Hepatocyte (in vitro differentiated cells): ENCODE data around the gene IPO8.

Experiments
- CTCF ChIP-seq: fragments of 200-600 bp; sonication (generic); IDR thresholded peaks from 2 replicates; pipeline ENCODE4 v1.5.1; 2016; ENCODE audit warnings: antibody characterized with exemption, mild to moderate bottlenecking; ENCODE audit not compliant: poor library complexity
- EZH2 ChIP-seq: fragments of 200-600 bp; sonication (generic); IDR thresholded peaks from 2 replicates; pipeline ENCODE4 v1.6.1; 2016; ENCODE audit warnings: antibody characterized with exemption, mild to moderate bottlenecking, borderline replicate concordance
- EZH2phosphoT487 ChIP-seq: fragments of 200-600 bp; sonication (generic); IDR thresholded peaks from one replicate; pipeline ENCODE4 v1.6.1; 2018; ENCODE audit warnings: antibody characterized with exemption, mild to moderate bottlenecking, low read depth, moderate library complexity; ENCODE audit not compliant: unreplicated experiment, severe bottlenecking

GRCh38 chr12:30679241-30679640, 16.4 kb downstream of the IPO8 start:
- TF ChIP-seq CTCF (no peak), EZH2 (no peak), EZH2phosphoT487 (no peak)
